ENCODE results near the gene RHO.
A peak's percentile ranks its signal among the peaks of the same experiment; 100 is the strongest.
"Not testable (repeated sequence)": the region's sequence is repeated elsewhere in the genome, so short reads cannot be mapped to it uniquely, and the experiment has no call there.

Gene RHO

GRCh38 chr3:129528589-129529100, at the start of gene RHO:
TSS of gene RHO (plus strand) at chr3:129528639. CDS start at chr3:129528734, 95 bp downstream.
- peak within 1 kb of the TSS; percentile 50 for H3K27ac Mint-ChIP-seq
- H3K4me3 Mint-ChIP-seq, result no peak within 1 kb of the TSS
- ATAC-seq (ENCODE audit: low read depth) (no peak), DNase-seq (ENCODE audit: low spot score in 2 of 2) (no peak)
- peaks cover 17% of the 10 kb centered on the region for H3K4me1 Mint-ChIP-seq
- H3K9me3 Mint-ChIP-seq, result no peaks in the 10 kb centered on the region
- H3K27me3 Mint-ChIP-seq, result no peaks in the 10 kb centered on the region
- no peaks in the 10 kb centered on the region for H3K36me3 Mint-ChIP-seq

- DNase-seq (ENCODE audit: low spot score in 2 of 2); ATAC-seq (ENCODE audit: low read depth); H3K4me1 Mint-ChIP-seq; H3K27ac Mint-ChIP-seq; H3K9me3 Mint-ChIP-seq; H3K27me3 Mint-ChIP-seq; H3K4me3 Mint-ChIP-seq: not testable (repeated sequence)
- peaks cover 22% of the 10 kb centered on the region for H3K36me3 Mint-ChIP-seq
These were observed 47.1 kb upstream of the RHO start for GRCh38 chr3:129481225-129481765.

- Mint-ChIP-seq H3K27me3 (no peaks in the 10 kb centered on the region), H3K4me1 (no peaks in the 10 kb centered on the region), H3K27ac (no peak overlapping the region), H3K9me3 (no peaks in the 10 kb centered on the region), H3K36me3 (peaks cover 17% of the 10 kb centered on the region), H3K4me3 (no peak overlapping the region)
- ATAC-seq (ENCODE audit: low read depth) (no peak), DNase-seq (ENCODE audit: low spot score in 2 of 2) (no peak)
These were observed 46.6 kb upstream of the RHO start for GRCh38 chr3:129481766-129482332.

- Mint-ChIP-seq H3K4me1 (no peaks in the 10 kb centered on the region), H3K36me3 (peaks cover 16% of the 10 kb centered on the region), H3K27me3 (no peaks in the 10 kb centered on the region), H3K4me3 (no peak overlapping the region), H3K27ac (no peak overlapping the region), H3K9me3 (no peaks in the 10 kb centered on the region)
- ATAC-seq (ENCODE audit: low read depth), result no peak
- DNase-seq (ENCODE audit: low spot score in 2 of 2), result no peak
These were observed 45.7 kb upstream of the RHO start for GRCh38 chr3:129482721-129483120.

GRCh38 chr3:129483870-129484269, 44.6 kb upstream of the RHO start:
- Mint-ChIP-seq H3K9me3 (no peaks in the 10 kb centered on the region), H3K4me3 (no peak overlapping the region), H3K27me3 (no peaks in the 10 kb centered on the region), H3K4me1 (no peaks in the 10 kb centered on the region), H3K36me3 (peaks cover 15% of the 10 kb centered on the region), H3K27ac (no peak overlapping the region)
- no peak for ATAC-seq (ENCODE audit: low read depth)
- no peak for DNase-seq (ENCODE audit: low spot score in 2 of 2)

- not testable (repeated sequence) for H3K27me3 Mint-ChIP-seq; H3K4me3 Mint-ChIP-seq; H3K27ac Mint-ChIP-seq; DNase-seq (ENCODE audit: low spot score in 2 of 2); H3K4me1 Mint-ChIP-seq; H3K9me3 Mint-ChIP-seq; ATAC-seq (ENCODE audit: low read depth)
- peaks cover 11% of the 10 kb centered on the region for H3K36me3 Mint-ChIP-seq
These were observed 43.3 kb upstream of the RHO start for GRCh38 chr3:129485146-129485545.

- peaks cover 2% of the 10 kb centered on the region for H3K4me1 Mint-ChIP-seq
- peaks cover 11% of the 10 kb centered on the region for H3K36me3 Mint-ChIP-seq
- no peaks in the 10 kb centered on the region for H3K9me3 Mint-ChIP-seq
- ATAC-seq (ENCODE audit: low read depth) (no peak), DNase-seq (ENCODE audit: low spot score in 2 of 2) (no peak)
- H3K4me3 Mint-ChIP-seq, result no peak overlapping the region
- H3K27ac Mint-ChIP-seq, result no peak overlapping the region
- no peaks in the 10 kb centered on the region for H3K27me3 Mint-ChIP-seq
These were observed 42.4 kb upstream of the RHO start for GRCh38 chr3:129485721-129486663.

- no peak for ATAC-seq (ENCODE audit: low read depth)
- H3K27me3 Mint-ChIP-seq, result no peaks in the 10 kb centered on the region
- H3K4me1 Mint-ChIP-seq, result peaks cover 2% of the 10 kb centered on the region
- DNase-seq (ENCODE audit: low spot score in 2 of 2), result no peak
- H3K9me3 Mint-ChIP-seq, result no peaks in the 10 kb centered on the region
- H3K4me3 Mint-ChIP-seq, result no peak overlapping the region
- peaks cover 11% of the 10 kb centered on the region for H3K36me3 Mint-ChIP-seq
- no peak overlapping the region for H3K27ac Mint-ChIP-seq
These were observed 41.8 kb upstream of the RHO start for GRCh38 chr3:129486664-129487035.

GRCh38 chr3:129487183-129487867, 41.1 kb upstream of the RHO start:
- Mint-ChIP-seq H3K36me3 (peaks cover 9% of the 10 kb centered on the region), H3K27ac (no peak overlapping the region), H3K27me3 (no peaks in the 10 kb centered on the region), H3K9me3 (no peaks in the 10 kb centered on the region), H3K4me1 (peaks cover 2% of the 10 kb centered on the region), H3K4me3 (no peak overlapping the region)
- ATAC-seq (ENCODE audit: low read depth), result no peak
- no peak for DNase-seq (ENCODE audit: low spot score in 2 of 2)

- H3K27ac Mint-ChIP-seq; H3K4me3 Mint-ChIP-seq; H3K36me3 Mint-ChIP-seq; H3K4me1 Mint-ChIP-seq; ATAC-seq (ENCODE audit: low read depth); H3K27me3 Mint-ChIP-seq; DNase-seq (ENCODE audit: low spot score in 2 of 2); H3K9me3 Mint-ChIP-seq: not testable (repeated sequence)
These were observed 40.5 kb upstream of the RHO start for GRCh38 chr3:129487868-129488335.

- H3K4me1 Mint-ChIP-seq; DNase-seq (ENCODE audit: low spot score in 2 of 2); H3K27me3 Mint-ChIP-seq; ATAC-seq (ENCODE audit: low read depth); H3K36me3 Mint-ChIP-seq; H3K27ac Mint-ChIP-seq; H3K9me3 Mint-ChIP-seq; H3K4me3 Mint-ChIP-seq: not testable (repeated sequence)
These were observed 39.2 kb upstream of the RHO start for GRCh38 chr3:129489258-129489657.

- no peaks in the 10 kb centered on the region for H3K27me3 Mint-ChIP-seq
- DNase-seq (ENCODE audit: low spot score in 2 of 2) (peak; percentile 50 to 61), ATAC-seq (ENCODE audit: low read depth) (peak; percentile 100)
- peaks cover 2% of the 10 kb centered on the region for H3K4me1 Mint-ChIP-seq
- H3K4me3 Mint-ChIP-seq, result no peak overlapping the region
- H3K9me3 Mint-ChIP-seq, result no peaks in the 10 kb centered on the region
- H3K27ac Mint-ChIP-seq, result no peak overlapping the region
- H3K36me3 Mint-ChIP-seq, result peaks cover 5% of the 10 kb centered on the region
These were observed 38.2 kb upstream of the RHO start for GRCh38 chr3:129490273-129490675.

GRCh38 chr3:129491077-129491476, 37.4 kb upstream of the RHO start:
- not testable (repeated sequence) for DNase-seq (ENCODE audit: low spot score in 2 of 2); H3K27me3 Mint-ChIP-seq; H3K4me3 Mint-ChIP-seq; H3K4me1 Mint-ChIP-seq; H3K9me3 Mint-ChIP-seq; H3K36me3 Mint-ChIP-seq; ATAC-seq (ENCODE audit: low read depth)
- H3K27ac Mint-ChIP-seq, result peak overlapping the region; percentile 17

- H3K27me3 Mint-ChIP-seq, result no peaks in the 10 kb centered on the region
- DNase-seq (ENCODE audit: low spot score in 2 of 2) (no peak), ATAC-seq (ENCODE audit: low read depth) (no peak)
- H3K36me3 Mint-ChIP-seq, result peaks cover 5% of the 10 kb centered on the region
- H3K27ac Mint-ChIP-seq, result no peak overlapping the region
- H3K9me3 Mint-ChIP-seq, result no peaks in the 10 kb centered on the region
- H3K4me3 Mint-ChIP-seq, result no peak overlapping the region
- peaks cover 2% of the 10 kb centered on the region for H3K4me1 Mint-ChIP-seq
These were observed 36.6 kb upstream of the RHO start for GRCh38 chr3:129491794-129492193.

All from memory B cell (primary cell).